HG02571 (cell line): ENCODE data around the gene MERTK.
"Not testable (repeated sequence)": the region's sequence is repeated elsewhere in the genome, so short reads cannot be mapped to it uniquely, and the experiment has no call there.

ENCODE experiments used
- ATAC-seq: cut with Tn5 transposase; IDR thresholded peaks from one replicate; pipeline ENCODE4 v1.9.1; 2021; ENCODE audit warnings: mild to moderate bottlenecking, moderate library complexity; ENCODE audit not compliant: unreplicated experiment

MERTK gene

DNA sequence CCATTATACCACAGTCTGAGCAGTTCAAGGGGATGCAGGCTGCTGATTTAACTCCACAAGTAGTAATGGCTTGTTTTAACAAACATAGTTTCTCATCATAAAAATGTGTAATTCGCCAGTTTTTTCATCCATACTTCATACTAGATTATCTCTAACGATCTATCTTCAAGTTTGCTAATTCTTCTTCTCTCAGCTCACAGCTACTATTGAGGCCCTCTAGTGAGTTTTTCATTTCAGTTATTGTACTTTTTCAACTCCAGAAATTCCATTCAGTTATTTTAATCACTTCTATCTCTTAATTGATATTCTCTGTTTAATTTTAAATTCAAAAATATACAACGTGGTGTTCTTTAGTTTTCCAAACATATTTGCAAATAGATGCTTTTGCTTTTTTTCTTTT lies 136.5 kb downstream of the MERTK start:
- ATAC-seq = no peak

DNA sequence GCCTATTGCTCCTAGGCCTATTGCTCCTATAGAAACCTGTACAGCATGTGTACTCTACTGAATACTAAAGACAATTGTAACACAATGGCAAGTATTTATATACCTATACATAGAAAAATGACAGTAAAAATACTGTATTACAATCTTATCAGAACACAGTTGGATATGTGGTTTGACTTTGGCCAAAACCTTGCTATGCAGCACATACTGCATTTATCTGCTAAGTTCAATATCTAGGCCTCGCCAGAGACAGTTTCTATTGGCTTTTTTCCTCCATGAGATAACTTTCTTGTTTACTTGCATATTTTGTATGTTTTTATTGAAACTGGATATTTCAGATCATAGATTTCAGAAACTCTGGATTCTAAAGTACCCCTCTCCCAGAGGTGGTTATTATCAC lies 137.4 kb downstream of the MERTK start:
- ATAC-seq = no peak

DNA sequence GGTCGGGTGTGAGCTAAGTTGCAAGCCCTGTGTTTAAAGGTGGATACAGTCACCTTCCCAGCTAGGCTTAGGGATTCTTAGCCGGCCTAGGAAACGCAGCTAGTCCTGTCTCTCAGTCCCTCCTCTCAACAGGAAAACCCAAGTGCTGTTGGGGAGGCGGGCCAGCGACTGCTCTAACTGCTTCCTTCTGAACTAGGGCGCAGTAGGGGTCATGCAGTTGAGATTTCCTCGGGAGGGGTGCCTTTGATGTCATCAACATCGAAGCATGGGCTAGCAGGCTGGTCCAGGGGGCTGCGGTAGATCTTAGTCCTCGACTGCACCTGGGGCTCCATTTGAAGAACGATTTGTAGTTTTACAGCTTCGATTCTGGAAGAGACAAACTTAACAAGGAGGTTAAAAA lies 141.1 kb downstream of the MERTK start:
- ATAC-seq = not testable (repeated sequence)

DNA sequence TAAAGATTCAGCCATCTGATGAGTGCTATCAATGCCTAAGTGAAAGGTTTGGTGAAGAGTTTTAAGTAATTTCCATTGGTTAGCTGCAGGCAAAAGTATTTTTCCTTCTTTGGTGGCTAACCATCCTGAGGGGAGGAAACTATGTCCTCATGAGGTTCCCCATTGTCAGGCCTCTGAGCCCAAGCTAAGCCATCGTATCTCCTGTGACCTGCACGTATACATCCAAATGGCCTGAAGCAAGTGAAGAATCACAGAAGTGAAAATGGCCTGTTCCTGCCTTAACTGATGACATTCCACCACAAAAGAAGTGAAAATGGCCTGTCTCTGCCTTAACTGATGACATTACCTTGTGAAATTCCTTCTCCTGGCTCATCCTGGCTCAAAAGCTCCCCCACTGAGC lies 141.7 kb downstream of the MERTK start:
- not testable (repeated sequence) for ATAC-seq

DNA sequence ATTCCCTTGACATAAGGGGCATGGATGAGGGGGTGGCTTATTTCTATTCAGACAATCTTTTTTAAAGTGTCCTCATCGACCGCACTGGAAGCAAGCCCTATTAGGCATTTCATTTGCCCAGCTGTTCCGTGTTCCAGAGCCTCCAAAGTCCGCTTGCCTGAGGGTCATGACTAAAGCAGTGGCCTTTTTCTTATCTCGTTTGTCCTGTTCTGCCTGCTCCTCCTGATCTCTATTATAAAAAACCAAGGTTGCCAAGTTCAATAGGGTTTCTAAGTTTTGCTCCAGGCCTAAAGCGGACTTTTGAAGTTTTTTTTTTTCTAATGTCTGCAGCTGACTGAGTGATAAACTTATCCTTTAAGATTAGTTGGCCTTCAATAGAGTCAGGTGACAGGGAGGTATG lies 143.1 kb downstream of the MERTK start:
- not testable (repeated sequence) for ATAC-seq

DNA sequence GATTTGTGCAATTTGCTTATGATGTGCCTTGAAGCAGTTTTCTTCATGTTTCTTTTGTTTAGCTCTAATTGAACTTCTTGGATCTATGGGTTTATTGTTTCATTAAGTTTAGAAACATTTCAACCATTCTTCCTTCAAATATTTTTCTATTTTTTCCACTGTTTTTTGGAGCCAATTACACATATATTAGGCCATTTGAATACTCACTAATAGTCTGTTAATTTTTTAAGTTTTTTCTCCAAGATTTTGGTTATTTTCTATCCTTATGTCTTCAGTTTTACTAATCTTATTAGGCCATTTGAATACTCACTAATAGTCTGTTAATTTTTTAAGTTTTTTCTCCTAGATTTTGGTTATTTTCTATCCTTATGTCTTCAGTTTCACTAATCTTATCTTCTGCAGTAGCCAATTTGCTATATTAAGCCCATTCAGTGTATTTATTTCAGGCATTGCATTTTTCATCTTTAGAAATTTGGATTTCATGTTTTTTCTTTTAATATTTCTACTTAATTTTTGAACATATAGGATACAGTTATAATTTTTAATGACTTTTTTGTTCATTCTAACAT lies 147.1 kb downstream of the MERTK start:
- ATAC-seq = no peak

DNA sequence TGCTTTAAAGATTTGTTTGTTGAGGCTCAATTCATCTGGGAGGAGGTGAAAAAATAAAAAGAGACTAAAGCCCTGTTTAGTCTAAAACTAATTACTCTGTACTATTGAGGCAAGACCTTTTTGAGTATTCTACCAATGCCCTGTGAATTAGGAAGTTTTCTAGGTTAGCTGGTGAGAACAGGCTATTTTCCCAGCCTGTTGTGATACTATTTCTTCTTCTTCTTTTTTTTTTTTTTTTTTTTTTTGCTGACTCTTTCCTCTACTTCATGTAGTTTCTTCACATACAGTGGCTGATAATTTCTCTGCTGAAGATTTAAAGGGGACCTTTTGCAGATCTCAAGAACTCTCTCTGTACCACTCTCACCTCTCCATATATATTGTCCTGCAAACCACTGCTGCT lies 147.8 kb downstream of the MERTK start:
- no peak for ATAC-seq

DNA sequence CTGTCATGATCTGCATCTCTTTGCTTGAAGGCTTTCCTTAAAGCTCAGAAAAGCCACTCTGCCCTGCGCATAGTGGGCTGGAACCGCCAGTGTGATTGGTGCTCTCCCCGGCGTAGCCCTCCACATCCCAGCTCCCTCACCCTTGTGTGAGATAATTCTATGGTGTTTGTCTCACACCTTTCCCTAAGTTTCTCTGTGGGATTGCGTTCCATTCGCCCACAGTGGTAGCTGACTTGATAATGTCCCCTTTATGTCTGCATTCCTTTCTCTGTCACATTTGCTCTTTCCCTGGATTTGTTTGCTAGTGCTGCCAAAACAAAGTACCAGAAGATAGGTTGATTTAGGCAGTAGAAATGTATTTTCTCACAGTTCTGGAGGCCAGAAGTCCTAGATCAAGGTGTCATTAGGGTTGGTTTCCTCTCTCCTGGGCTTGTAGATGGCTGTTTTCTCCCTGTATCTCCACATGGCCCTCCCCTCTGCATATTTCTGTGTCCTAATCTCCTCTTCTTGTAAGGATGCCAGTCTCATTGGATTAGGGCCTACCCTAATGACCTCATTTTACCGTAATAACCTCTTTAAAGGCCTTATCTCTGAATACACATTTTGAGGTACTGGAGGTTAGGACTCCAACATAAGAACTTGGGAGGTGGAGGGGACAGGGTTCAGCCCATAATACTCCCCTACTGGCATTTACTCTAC lies 149.3 kb downstream of the MERTK start:
- ATAC-seq = no peak

DNA sequence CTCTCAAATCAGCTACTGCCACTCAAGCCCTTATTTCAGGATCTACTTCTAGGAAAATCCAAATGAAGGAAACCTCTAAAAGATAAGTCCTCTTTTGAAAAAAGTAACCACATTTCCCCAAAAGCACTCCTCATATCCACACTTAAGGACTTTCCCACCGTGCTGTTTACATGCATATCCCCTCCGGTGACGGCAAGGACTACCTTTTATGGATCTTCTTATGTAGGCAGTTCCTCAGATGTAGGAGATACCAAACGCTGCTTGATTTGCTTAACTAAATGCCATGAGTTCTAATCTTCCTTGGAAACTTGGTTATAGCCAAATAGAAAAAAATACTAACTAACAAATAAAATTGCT lies 149.8 kb downstream of the MERTK start:
- ATAC-seq = no peak

DNA sequence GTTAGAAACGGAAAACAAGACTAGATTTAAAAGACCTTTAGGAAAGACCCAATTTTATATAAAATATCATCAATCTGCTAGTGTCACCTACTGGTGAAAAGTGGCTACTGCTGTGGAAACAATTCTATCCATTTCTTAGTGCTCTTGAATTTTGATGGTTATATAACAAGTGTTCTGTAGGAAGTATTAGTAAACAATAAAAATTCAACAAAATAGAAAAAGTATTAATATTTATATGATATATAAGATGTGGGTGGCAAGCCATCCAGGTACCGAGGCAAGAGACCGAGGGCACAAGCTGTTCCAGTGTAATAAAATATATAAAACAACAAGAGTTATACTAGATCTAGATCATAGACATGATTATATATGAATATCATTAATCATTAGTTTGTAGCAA lies 150.5 kb downstream of the MERTK start:
- ATAC-seq = no peak

DNA sequence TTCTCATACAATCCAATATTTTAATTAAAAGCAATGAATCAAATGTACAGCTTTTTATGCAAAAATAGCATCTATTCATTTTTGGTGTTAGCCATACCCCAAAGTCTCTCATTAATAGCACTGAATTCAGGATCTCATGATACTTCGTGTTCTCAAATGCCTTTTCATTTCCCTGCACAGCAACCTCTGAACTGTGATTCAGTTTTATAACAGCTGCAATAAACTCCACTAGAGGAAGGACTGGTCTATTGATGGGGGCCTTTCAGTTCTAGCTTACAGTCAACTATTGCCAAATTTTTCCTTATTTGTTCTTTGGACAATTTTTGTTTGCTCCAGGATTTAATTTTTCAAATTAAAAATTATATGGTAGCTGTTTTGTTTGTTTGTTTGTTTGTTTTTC lies 151.9 kb downstream of the MERTK start:
- no peak for ATAC-seq

DNA sequence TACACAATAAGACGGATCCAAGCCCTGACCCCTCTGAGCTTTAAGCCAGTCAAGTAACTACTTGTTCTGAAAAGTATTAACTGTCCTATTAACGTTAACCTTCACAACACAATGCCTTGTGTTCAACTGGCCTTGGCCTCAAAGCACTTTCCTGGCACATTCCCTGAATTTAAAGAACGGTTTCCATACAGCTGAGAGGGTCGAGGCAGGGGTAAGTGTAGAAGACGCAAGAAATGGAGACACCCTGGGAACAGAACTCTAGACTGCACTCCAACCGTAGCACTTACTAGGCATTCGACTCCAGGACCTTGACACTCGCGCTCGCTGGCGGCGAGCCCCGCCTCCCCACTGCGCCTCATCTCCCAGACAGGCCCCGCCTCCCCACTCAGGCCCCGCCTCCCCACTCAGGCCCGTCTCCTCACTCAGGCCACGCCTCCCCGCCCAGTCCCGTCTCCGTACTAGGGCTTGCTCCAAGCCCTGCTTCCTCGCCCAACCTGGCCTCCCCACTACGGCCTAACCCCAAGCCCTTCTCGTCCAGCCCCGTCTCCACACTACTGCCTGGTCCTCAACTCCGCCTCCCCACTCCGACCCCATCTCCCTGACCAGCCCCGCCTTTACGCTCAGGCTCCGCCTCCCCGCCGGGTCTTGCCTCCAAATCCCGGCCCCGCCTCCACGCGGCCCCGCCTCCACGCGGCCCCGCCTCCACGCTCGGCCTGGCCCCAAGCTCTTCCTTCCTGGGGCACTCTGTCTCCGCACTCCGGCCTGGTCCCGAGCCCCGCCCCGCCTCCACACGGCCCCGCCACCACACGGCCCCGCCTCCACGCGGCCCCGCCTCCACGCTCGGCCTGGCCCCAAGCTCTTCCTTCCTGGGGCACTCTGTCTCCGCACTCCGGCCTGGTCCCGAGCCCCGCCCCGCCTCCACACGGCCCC lies 155.8 kb downstream of the MERTK start:
- peak; percentile 55 for ATAC-seq

DNA sequence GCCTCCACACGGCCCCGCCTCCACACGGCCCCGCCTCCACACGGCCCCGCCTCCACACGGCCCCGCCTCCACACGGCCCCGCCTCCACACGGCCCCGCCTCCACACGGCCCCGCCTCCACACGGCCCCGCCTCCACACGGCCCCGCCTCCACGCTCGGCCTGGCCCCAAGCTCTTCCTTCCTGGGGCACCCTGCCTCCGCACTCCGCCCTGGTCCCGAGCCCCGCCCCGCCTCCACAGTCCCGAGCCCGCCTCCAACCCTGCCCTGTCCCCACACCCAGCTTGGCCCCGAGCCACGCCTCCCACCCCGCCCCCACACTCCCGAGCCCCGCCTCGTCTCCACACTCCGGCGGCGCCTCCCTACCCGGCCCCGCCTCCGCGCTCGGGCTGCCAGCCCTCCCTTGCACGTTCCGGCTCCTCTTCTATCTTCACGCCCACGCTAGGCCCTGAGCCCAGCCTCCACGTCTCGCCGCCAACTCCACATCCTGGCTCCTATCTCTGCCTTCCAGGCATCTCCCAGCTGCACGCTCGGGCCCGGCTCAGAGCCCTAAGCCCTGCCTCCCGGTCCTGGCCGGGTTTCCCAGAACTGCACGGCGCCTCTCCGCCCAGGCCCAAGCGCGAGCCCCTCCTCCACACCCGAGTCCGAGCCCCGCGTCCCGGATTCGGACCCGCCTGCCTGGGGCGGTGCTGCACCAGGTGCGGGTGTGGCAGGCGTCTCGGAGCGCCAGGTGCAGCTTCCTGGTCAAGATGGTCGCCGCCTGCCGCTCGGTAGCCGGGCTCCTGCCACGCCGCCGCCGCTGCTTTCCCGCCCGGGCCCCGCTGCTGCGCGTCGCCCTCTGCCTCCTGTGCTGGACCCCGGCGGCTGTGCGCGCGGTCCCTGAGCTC lies 156.7 kb downstream of the MERTK start, which contains the start of gene TMEM87B:
Gene TMEM87B (plus strand): TSS at position 423 of the 883 bp plus-strand sequence. CDS start 323 bp downstream, at position 746.
- peak; percentile 52 for ATAC-seq

DNA sequence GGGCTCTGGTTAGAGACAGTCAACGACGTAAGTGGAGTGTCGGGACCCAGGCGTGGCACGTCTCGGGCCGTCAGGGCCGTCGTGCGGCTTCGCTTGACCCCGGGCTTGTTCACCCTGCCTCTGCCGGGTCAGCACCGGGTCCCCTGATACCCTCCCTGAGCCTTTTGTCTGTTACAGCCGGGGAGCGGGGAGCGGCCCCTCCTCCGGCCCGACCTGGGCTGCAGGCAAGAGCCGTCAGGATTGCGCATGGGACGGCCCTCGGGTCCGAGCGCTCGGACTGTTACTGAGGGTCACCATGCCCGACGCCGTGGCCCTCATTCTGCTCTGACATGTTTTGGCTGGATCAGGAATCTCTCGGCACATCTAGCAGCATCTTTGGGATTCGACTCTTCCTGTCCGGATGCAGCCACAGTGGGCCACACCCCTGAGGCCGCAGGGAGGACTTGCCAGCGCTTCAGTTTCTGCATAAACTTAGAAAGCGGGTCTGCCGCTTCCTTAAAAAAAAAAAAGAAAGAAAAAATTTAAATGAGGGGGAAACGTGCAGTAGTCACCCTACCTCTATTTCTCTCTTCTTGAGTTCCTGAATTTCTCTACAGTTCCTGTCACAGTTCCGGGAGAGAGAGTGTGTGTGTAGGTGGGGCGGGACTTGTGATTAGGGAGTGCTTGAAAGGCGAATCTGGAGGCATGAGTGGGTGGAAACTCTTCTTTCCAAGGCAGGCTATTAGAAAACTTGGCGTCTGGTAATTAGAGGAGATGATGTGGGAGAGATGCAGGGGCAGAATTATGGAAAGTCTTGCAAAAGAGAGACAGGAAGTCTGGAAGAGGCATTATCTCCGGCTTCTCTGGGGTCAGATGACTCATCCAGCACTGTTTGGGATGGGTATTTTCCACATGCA lies 157.6 kb downstream of the MERTK start:
- ATAC-seq = no peak

DNA sequence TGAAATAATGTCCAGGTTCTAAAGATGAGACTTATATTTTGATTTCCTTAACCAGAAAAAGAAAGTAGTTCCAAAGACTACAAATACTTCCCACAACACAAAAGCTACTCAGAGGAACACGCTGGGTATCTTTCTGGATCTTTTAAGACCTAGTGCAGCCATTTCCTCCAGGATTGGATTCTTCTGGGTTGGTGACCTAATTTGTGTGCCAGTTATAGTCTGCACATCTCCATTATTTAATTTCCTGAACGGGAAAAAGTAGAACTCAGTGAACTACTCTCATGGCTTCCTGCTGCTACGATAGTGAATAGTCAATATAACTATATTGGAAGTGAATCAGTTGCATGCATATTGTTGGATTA lies 158.2 kb downstream of the MERTK start:
- ATAC-seq = no peak

DNA sequence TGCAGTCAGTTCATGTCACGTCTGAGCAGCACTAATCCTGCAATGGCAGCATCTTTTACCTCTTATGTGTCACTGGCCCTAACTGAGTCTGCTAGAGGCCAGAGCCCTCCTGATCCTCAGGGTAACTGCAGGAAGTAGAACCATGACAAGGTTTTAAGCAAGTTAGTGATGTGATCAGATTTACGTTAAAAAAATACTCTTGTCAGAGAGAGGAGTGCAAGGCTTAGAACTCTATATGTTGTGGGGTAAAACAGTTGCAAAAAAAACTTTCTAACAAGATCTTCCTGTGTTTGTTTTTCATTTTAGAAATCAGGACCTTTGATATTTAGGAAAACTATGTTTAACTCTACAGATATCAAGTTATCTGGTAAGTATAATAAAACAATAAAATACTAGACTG lies 161.3 kb downstream of the MERTK start:
- no peak for ATAC-seq

DNA sequence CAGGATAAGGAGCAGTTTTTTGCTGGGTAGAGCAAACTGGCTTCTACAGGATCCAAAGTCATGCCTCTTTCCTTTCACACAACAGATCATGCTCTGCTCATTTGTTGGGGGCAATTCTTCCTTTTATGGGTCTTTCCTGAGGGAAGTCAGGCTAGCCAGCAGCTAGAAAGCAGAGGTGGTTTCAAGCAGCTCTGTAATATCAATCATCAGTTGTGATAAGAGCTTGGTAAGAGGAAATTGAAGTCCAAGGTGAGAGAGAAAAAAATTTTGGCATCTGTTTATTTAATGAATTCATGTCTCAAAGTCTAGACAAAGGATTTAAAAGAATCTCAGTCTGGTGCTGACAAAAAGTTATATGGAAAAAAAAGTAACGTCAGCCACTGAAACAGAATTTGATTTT lies 162.9 kb downstream of the MERTK start:
- ATAC-seq = no peak

DNA sequence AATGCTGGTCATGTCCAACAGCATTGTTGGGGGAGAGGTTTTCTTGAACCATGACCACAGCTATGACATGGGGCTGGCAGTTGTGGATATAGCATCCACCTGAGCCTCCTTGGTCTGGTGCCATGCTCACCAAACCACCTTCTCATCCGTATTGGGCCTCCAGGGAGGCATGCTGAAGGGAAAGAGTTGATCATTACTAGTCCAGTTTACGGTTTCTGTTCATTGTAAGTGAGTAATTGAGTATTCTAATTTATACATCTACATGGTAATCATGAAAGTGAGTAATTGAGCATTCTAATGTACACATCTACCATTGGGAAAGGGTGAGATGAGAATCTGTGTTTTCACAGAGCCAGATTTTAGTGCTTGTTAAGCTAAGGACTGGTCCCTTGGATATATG lies 163.4 kb downstream of the MERTK start:
- ATAC-seq = no peak

DNA sequence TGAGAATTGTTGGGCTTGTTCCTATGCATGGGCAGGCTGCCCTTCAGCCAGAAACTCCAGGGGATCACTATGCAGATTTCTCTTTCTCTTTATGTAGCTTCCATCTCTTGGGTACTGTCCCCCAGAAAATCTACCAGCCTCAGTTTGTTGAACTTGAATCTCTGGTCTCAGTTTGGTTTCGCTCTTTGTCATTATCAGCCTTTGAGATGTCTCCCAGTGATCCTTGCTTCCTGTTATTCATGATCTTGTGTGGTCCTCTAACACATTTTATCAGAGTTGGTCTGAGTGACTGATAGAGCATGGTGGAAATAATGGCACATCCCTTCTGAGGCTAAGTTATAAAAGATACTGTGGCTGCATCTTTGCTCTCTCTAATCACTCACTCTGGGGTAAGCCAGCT lies 164.5 kb downstream of the MERTK start:
- no peak for ATAC-seq

DNA sequence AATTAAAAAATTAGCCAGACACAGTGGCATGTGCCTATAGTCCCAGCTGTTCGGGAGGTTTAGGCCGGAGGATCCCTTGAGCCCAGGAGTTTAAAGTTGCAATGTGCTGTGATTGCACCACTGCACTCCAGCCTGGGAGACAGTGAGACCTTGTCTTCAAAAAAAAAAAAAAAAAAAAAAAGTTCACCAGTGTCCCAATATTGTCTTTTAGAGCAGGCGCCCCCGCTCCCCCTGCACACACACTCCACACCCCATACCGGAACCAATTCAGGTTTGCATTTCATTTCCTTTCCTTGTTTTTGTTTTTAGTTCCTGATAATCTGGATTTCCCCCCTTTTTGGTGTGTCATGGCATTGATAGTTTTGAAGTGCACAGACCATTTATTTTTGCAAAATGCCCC lies 167.1 kb downstream of the MERTK start:
- no peak for ATAC-seq
